Ovary (tissue), 9 donors: ENCODE measurements around the gene TSSK2. TPM values are rescaled to one million over a fixed set of nuclear protein-coding genes. Genes with fewer than 3 reads are reported as not detected.

Experiments used
- DNase-seq, 5 donors: peaks; one replicate each; pipeline ENCODE4 v3.0.0-alpha.2; 2019 to 2020
- H3K27ac ChIP-seq, 2 donors: fragments of 200-600 bp; one replicate each; pipeline versions ENCODE4 v1.5.1 to v1.8.0; 2019 to 2022
- H3K27me3 ChIP-seq: fragments of 200-600 bp; one replicate; pipeline ENCODE4 v1.8.0; 2022
- H3K36me3 ChIP-seq: fragments of 200-600 bp; sonication (generic); one replicate; pipeline ENCODE4 v1.5.1; 2019
- H3K4me1 ChIP-seq: one replicate; pipeline ENCODE4 v1.8.1; 2013; ENCODE audit warnings: mild to moderate bottlenecking, moderate library complexity; ENCODE audit not compliant: insufficient read depth
- H3K4me3 ChIP-seq: fragments of 200-600 bp; sonication (generic); one replicate; pipeline ENCODE4 v1.5.1; 2017
- H3K9me3 ChIP-seq, 2 donors: fragments of 200-600 bp in 1 of 2; sonication (generic) in 1 of 2; one replicate each; pipeline versions ENCODE4 v1.5.1 to v1.8.1; 2013 to 2019; ENCODE audit warnings: mild to moderate bottlenecking in 1 of 2, moderate library complexity in 1 of 2
- CTCF ChIP-seq, 3 donors: fragments of 450-650 bp in 2 of 3; fragments of 200-600 bp in 1 of 3; IDR thresholded peaks; one replicate each; pipeline versions ENCODE4 v1.5.1 to v1.8.0; 2016 to 2022; ENCODE audit warnings: antibody characterized with exemption in 3 of 3, mild to moderate bottlenecking in 1 of 3
- EP300 ChIP-seq: sonication (generic); formaldehyde crosslinking; IDR thresholded peaks from one replicate; pipeline ENCODE4 v1.6.1; 2017; ENCODE audit warnings: antibody characterized with exemption
- POLR2A ChIP-seq: fragments of 450-650 bp; IDR thresholded peaks from one replicate; pipeline ENCODE4 v1.6.1; 2017; ENCODE audit warnings: antibody characterized with exemption, mild to moderate bottlenecking, moderate library complexity
- WGBS, 3 donors: extraction: QIAGEN DNeasy Blood & Tissue Kit in 1 of 3; methylation state at CpG; one replicate each; pipeline versions ENCODE4 v1.1.5 to v1.1.7; 2013 to 2017; 5-methylcytosine and 5-hydroxymethylcytosine counted together
- intact Hi-C, 4 donors: fragments of 100-400 bp; cut with DNase I; formaldehyde crosslinking; loops; one replicate each; pipeline versions ENCODE4 v1.11.0 to v1.15.1; 2022 to 2023
- polyA plus RNA-seq, 2 donors: library from polyadenylated mRNA; stranded (reverse); fragments of 200-250 nt in 1 of 2; fragments of 350-450 nt in 1 of 2; fragmentation: Illumina TruSeq in 1 of 2; extraction: RNeasy Lipid Tissue Mini Kit (QIAGEN cat#74804) in 1 of 2; gene quantifications; one replicate each; pipeline ENCODE4 v1.2.3, GENCODE V29; 2013 to 2014
- total RNA-seq, 7 donors: library from RNA; depleted of rRNA in 2 of 7; stranded (reverse); fragments of >200 nt in 2 of 7; fragmentation: NEBNext Ultra II Directional in 3 of 7; extraction: Animal tissue kit (Norgen Biotek cat#: 25700) in 3 of 7; gene quantifications; one replicate each; pipeline versions ENCODE4 v1.1.0 to v1.2.4, GENCODE V29; 2016 to 2023
- donor health status: DM: no; HTN: no; CAD: no; lungs with moderate emphysema.
- donor health status: DM: no; HTN: no; CAD: no.
- donor health status: Bipolar disorder and iron deficiency.
- donor health status: DM: yes; HTN: yes; CAD: no.
- donor health status: DM: no; HTN: no; CAD: no.
- donor health status: DM: yes; HTN: yes; CAD: no.

TSSK2 gene
- total and polyA plus RNA-seq, 9 donors, result 0.05 TPM; not detected in 8

- 87 to 95% (median 89%) methylated on average over 21 of the region's 21 CpGs for WGBS, 3 donors
- Histone ChIP-seq H3K27me3 (no peaks in the 10 kb centered on the region), H3K4me3 (no peak overlapping the region), H3K4me1 (no peaks in the 10 kb centered on the region), H3K9me3 (no peaks in the 10 kb centered on the region), H3K36me3 (no peaks in the 10 kb centered on the region), H3K27ac (no peak overlapping the region)
- TF ChIP-seq EP300 (no peak), POLR2A (no peak), CTCF (IDR thresholded peaks at IDR 0.05) (no peak)
- no peak for DNase-seq
- intact Hi-C loops, result no loop called here
Measured at GRCh38 chr22:19134176-19134831, 3.2 kb downstream of the TSSK2 start.

GRCh38 chr22:19134874-19135273 is 3.8 kb downstream of the TSSK2 start:
- H3K4me3 ChIP-seq, result no peak overlapping the region
- H3K4me1 ChIP-seq, result no peaks in the 10 kb centered on the region
- no peak for DNase-seq
- no peaks in the 10 kb centered on the region for H3K27me3 ChIP-seq
- 89 to 92% (median 91%) methylated on average over 17 to 18 of the region's 18 CpGs for WGBS, 3 donors
- H3K36me3 ChIP-seq, result no peaks in the 10 kb centered on the region
- intact Hi-C loops, result no loop called here
- no peaks in the 10 kb centered on the region for H3K9me3 ChIP-seq
- H3K27ac ChIP-seq, result no peak overlapping the region
- TF ChIP-seq CTCF (IDR thresholded peaks at IDR 0.05), result no peak
- no peak for TF ChIP-seq EP300
- TF ChIP-seq POLR2A, result no peak

- 93 to 95% (median 93%) methylated on average over 10 of the region's 10 CpGs for WGBS, 3 donors
Measured at GRCh38 chr22:19136915-19137314, 5.8 kb downstream of the TSSK2 start.

GRCh38 chr22:19137384-19138216 is 6.5 kb downstream of the TSSK2 start:
- no peaks in the 10 kb centered on the region for H3K27me3 ChIP-seq
- no peaks in the 10 kb centered on the region for H3K9me3 ChIP-seq
- no peaks in the 10 kb centered on the region for H3K36me3 ChIP-seq
- TF ChIP-seq POLR2A (no peak), EP300 (no peak), CTCF (IDR thresholded peaks at IDR 0.05) (no peak)
- H3K4me1 ChIP-seq, result no peaks in the 10 kb centered on the region
- intact Hi-C loops, result no loop called here
- DNase-seq, result no peak
- H3K27ac ChIP-seq, result no peak overlapping the region
- 90 to 94% (median 92%) methylated on average over 10 to 11 of the region's 11 CpGs for WGBS, 3 donors
- H3K4me3 ChIP-seq, result no peak overlapping the region

More at GRCh38 chr22:19136915-19137314, 5.8 kb downstream of the TSSK2 start:
- Histone ChIP-seq H3K36me3 (no peaks in the 10 kb centered on the region), H3K27me3 (no peaks in the 10 kb centered on the region), H3K4me1 (no peaks in the 10 kb centered on the region), H3K27ac (no peak overlapping the region), H3K4me3 (no peak overlapping the region), H3K9me3 (no peaks in the 10 kb centered on the region)
- DNase-seq, result no peak
- TF ChIP-seq CTCF (IDR thresholded peaks at IDR 0.05) (no peak), EP300 (no peak), POLR2A (no peak)
- intact Hi-C loops, result no loop called here
